GM18861 (cell line): ENCODE results near the gene KCNK1.
A peak's percentile ranks its signal among the peaks of the same experiment; 100 is the strongest.

Experiments
- ATAC-seq: cut with Tn5 transposase; IDR thresholded peaks from one replicate; pipeline ENCODE4 v1.9.1; 2021; ENCODE audit not compliant: unreplicated experiment

Gene KCNK1

DNA sequence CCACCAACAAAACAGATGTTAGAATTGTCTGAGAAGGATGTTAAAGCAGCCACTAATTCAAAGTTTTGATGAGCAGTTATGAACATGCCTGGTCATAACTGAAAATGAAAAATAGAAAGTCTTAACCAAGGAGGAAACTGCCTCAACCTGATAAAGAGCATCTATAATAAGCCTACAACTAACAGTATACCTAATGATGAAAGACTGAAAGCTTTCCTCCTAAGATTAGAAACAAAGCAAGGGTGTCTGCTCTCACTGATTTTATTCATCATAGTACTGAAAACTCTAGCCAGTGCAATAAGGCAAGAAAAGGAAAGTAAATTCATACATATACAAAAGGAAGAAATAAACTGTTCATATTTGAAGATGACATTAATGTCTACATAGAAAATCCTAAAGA is 82.0 kb downstream of the KCNK1 start:
- peak; percentile 66 for ATAC-seq

DNA sequence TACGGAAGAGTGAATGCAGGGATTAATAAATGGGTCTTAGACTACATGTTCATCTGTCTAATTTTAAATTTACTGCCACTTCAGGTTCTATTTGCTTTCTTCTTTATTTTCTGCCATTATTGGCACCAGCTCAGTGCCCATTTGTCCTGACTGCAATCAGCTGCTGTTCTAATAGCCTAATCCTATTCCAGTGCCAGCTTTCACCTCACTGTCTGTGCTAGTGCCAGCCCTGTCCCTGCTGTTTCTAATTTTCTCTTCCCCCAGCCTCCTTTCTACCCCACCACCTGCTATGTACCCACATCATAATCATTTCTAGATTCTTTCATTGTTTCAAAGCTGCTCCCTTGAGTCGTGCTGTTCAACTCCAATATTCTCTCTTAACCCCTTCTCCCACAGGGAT is 86.4 kb downstream of the KCNK1 start:
- no peak for ATAC-seq

DNA sequence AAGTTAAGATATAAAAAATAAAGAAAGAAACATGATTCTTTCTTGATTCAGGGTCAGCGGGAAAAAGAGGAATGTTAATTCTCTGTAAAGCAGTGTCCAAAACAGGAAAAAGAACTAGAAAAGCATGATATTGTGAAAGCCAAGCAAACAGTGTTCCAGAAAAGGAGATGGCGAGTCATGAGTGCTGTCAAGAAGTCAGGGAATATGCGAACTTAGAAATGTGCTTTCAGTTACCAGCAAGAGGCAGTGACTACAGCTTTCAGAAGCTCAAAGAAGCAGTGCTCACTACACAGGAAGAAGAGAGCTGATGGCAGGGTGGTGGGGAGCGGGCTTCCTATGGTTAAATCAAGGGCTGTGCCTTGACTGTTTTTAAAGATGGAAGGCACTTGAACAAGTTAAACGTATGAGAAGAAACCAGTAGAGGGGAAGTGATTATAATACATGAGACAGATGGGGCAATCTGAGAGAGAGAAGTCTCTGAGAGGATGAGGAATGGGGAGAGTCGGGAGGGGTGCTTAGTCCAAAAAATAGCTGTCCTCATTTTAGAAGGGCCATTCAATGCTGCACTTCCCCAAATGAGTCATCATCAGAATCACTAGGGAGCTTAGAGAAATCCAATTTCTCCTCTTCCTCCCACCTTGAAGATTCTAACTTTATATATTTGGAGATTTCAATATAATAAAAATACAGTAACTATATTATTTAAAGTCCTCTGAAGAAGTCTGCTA is 90.4 kb downstream of the KCNK1 start:
- no peak for ATAC-seq

DNA sequence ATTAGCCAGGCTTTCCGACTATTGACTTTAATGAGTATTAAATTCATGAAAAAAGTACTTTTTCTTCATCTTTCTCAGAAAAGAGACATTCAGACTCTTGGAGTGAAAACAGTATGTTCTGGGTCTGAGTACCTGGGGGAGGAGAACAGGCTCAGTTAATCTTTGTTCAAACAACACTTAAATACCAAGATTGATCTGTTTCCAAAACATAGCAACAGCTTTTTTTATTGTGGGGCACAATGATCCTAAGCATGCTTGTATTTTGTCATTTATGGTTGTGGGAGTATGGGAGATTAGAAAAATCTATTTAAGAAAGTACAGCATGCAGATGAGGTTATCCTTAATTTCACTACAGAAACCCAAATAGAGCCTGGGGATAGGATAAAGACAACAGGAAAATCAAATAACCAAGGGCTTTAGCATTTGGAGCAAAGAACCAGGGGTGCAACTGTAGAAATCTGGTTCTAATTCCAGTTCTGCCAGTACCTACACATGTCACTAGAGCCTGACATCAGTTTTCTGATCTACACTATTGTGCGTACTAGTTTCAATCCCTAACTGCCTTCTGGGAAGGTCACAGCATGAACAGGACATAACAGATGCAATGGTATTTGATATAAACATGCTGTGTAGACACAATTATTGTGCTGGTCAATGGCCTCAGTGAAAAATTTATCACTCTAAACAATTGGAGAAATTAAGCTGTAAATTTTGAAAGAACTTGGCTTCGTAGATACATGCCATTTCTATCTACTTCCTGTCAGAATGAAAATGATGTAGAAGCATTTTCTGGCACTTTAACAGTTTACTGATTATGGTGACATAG is 91.2 kb downstream of the KCNK1 start:
- ATAC-seq: no peak

DNA sequence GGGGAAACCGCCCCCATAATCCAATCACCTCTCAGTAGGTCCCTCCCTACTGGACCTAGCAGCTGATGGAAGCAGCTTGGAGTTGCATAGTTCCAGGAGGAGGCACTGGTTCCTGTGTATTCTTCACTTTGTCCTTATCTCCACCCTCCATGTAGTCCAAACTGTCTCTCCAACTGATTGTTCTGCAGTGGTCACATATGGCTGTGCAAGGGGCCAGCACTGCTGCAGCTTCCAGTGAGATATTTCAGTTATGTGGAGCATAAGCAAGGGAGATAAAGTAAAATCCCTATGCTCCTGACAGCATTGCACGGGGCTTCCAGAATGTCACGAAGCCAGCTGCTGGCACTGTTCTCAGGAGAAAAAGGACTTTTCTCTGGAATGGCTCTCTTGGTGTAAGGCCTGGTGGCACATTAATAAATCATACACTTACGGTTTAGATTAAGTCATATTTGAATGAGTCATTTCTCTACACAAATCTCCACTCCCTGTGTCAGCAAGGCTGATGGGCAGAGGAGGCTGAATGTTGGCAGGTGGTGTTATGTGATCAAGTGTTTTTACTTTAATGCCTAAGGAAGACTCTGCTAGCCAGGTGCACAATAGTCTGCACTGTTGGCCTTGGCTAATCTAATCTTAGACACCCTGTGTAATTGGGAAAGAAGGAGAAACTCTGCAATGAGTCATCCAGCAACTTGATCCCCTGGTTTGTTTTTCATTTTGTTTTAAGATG is 93.4 kb downstream of the KCNK1 start:
- no peak for ATAC-seq

DNA sequence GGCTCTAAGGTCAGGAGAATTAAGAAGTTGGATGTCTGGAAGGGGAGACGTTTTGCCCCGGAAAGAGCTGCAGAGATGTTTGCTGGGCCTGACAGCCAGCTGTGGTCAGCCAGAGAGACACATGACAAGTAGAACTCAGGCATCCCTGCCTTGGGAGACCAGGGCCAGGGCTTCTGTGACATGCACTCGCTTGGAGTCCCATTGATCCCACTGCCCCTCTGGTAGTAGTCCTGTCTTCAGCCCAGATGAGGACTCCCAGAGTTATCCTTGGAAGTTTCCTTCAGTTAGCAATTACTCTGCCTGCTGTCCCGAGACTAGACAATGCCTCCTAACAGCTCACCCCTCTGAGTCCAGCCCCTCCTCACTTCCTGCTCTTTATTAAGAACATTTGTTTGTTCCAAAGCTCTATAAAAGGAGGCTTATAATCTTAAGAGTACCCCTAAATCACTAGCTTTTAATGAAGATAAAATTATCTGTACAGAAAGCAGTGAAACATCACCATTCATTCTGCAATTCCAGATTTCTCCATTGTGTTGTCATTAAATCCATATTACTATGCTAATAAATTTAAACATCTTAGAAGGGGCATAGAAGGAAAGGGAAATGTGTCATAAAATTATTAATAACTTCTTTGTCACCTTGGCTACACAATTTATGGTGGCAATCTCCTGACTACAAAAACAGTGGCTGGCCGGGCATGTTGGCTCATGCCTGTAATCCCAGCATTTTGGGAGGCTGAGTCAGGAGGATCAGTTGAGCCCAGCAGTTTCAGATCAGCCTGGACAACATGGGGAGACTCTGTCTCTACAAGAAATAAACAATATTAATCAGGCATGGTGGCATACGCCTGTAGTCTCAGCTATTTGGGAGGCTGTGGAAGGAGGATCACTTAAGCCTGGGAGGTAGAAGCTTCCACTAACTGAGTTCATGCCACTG is 94.2 kb downstream of the KCNK1 start:
- no peak for ATAC-seq

DNA sequence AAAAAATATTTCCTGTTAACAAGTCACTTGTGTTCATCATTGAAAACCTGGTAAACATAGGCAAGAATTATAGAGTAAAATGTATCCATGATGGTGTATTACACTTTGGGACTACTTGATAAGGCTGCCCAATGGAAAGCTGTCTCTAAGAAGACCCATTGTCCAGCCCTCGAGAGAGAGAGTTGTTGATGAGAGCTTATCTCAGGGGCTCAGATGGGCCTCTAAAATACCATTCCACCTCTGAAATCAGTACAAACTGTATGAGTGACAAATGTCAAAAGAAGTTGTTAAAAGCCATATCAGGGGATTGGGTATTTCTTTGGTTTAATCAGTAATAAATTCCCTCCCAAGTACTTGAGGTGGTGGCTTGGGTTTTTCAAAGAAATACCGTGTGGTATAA is 96.1 kb downstream of the KCNK1 start:
- no peak for ATAC-seq

DNA sequence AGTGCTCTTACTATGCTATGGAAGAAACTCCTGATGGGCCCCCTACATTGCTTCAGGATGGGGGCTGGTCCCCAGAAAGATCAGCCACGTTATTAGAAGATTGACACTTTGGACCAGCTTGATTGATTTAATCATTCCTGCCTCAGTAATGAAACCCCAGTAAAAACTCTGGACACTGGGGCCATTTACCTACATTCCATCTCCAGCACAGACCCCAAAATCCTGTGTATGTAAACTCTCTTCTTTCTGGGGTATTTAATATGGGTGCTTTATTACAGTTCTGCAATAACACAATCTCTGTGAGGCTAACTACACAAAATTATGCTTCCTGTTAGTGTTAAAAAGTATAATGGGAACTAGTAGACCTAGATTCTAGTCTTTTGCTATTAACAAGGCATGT is 96.6 kb downstream of the KCNK1 start:
- ATAC-seq: no peak

DNA sequence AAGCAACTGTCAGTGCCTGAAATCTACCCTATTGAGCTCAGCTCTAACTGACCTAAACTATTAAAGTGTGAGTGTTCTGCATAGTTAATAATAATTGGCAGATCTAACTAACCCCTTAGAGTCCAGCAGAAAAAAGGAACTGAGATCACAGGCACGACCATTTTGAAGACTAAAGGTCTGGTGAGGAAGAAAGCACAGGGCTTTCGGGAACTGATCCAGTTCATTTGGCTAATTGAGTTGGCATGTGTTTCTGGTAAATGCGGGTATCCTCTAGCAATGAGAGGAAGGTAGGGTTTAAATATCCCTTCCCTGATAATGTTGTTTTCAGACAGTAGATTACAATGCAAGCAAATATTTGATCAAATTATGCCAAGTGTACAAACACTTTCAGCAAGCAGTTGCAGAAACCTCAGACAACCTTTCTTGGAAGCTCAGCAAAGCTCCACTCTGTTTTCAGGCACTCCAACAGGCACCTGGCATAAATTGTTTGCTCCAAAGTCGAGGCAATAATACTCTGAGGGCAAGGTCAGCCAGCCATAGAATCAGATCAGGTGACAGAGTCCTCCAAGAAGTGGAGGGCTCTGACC is 100.8 kb downstream of the KCNK1 start:
- ATAC-seq: no peak

DNA sequence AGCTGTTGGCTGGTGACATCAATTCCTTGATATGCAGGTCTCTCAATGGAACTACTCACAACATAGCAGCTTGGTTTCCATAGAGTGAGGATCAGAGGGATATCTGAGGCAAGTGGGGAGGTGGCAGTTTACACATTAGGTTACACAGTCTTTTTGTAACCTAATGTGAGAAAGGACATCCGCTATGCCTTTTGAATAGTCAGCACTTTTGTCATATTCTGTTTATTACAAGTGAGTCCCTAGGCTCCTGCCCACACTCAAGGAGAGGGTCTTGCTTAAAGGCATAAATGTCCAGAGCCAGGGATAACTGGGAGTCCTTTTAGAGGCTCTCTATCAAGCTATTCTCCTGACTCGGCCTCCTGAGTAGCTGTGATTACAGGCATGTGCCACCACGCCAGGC is 104.2 kb downstream of the KCNK1 start:
- ATAC-seq: no peak

DNA sequence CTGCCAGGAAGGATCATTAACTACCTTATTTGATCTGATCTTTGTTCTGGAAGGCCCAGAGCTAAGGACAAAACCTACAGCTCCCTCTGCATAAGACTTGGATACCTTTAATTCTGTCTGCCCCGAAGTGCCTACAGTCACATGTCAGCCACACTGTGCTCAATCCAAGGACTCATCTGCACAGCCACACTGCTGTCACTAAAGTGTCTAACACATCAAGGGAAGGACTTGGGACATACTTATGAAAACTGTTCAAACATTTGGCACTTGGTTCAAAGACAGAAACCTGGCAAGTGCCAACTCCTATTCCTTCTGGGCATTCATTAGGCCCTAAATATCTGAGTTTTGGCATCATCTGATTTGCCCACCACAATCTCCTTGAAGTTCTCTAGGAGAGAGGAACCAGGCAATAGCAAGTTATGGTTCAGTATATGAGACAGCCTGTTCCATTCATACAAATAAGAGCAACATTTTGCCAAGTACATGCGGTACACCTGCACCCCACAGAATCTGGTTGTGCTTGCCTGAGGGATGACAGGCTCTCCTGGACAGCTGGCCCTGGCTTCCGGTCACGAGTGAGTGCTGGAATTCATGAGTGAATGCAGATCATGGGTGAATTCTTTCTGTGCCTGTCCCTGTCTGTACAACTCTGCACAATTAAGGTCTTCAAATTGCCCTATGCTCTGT is 105.9 kb downstream of the KCNK1 start:
- no peak for ATAC-seq

DNA sequence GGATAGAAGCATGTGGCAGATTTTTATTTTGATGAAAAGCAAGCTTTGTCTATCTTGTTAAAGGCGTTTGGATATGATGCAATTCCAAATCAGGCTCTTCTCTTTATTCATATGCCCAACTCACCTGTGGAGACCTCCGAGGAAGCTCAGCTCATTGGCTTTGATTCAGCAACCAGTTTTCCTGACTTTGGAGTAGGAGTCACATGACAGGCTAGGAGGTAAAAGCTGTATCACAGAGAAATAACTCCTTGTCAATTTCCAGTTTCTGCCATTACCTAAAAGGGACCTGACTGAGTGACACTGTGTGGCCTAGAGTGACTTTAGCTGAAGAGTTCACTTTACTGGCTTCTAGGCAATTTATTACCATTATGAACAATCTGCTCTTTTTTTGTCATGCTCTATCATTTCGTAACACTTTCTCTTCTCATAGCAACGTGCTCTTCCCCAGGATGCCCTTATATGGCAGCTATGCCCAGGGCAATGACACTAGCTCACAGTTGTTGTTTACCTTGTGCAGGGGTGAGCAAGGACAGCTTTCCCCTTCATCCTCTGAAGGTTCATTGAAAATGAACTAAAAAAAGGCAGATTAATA is 107.2 kb downstream of the KCNK1 start:
- ATAC-seq: peak; percentile 84
